Tibial nerve (tissue), 4 donors: ENCODE results near the gene DIMT1.

ENCODE experiments used
- CTCF ChIP-seq, 5 experiments: fragments of 200-600 bp in 3 of 5; fragments of 450-650 bp in 2 of 5; sonication (generic) in 3 of 5; IDR thresholded peaks; one replicate each; pipeline ENCODE4 v1.5.1; 2016 to 2019; ENCODE audit warnings: antibody characterized with exemption in 5 of 5, mild to moderate bottlenecking in 3 of 5, moderate library complexity in 2 of 5
- EP300 ChIP-seq, 2 donors: sonication (generic); formaldehyde crosslinking; IDR thresholded peaks; one replicate each; pipeline ENCODE4 v1.6.1; 2017; ENCODE audit warnings: antibody characterized with exemption in 2 of 2, mild to moderate bottlenecking in 1 of 2
- POLR2A ChIP-seq, 2 donors: fragments of 450-650 bp; IDR thresholded peaks; one replicate each; pipeline ENCODE4 v1.6.1; 2017; ENCODE audit warnings: antibody characterized with exemption in 2 of 2, mild to moderate bottlenecking in 2 of 2, moderate library complexity in 2 of 2

DNA sequence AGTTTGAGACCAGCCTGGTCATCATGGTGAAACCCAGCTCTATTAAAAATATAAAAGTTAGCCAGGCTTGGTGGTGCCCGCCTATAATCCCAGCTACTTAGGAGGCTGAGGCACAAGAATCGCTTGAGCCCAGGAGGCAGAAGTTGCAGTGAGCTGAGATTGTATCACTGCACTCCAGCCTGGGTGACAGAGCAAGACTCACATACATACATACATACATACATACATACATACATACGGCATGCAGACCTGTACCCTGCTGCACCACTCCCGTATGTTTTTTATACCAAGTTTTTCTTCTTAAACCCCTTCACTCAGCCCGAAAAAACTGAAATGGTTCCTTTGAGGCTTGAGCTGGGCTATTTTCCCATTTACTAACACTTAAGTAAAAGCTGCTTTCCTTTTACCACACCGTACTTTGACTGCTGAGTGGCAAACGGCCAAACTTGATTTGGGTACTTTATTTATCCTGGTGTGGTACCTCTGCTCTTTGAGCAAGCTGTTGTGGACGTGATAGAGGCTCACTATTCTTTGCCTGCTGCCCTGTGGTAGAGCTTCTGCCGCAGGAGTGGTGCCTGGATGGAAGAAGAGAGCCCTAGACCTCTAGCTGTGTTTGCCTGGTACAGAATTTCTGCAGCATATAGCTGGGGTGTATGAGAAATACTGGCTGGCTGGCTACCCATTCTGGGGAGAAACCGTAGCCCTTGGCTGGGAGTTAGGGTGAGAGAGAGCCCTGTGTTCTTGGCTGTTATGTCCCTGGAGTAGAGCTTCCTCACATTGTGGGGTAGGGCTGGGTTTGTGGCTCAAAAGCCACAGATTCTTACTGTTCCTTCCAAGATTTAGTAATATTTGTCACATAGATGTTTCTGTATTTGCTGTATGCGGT, 28.3 kb upstream of the DIMT1 start:
- TF ChIP-seq CTCF (IDR thresholded peaks at IDR 0.05) (no peak), POLR2A (IDR thresholded peaks at IDR 0.05) (no peak), EP300 (IDR thresholded peaks at IDR 0.05) (no peak)
